WI38 (cell line): Measurements from ENCODE around the gene GKN2.
"Not testable (repeated sequence)": the region's sequence is repeated elsewhere in the genome, so short reads cannot be mapped to it uniquely, and the experiment has no call there.

Experiments used
- H3K4me3 ChIP-seq: 2 replicates; pipeline ENCODE4 v1.5.1; 2011; ENCODE audit warnings: low read depth, mild to moderate bottlenecking, control low read depth, low read length
- CTCF ChIP-seq: IDR thresholded peaks from 2 replicates; pipeline ENCODE4 v1.5.1; 2012; ENCODE audit warnings: low read depth, mild to moderate bottlenecking, control low read depth, low read length

The GKN2 gene

GRCh38 chr2:68907232-68907919, 45.3 kb downstream of the GKN2 start:
- TF ChIP-seq CTCF = no peak
- H3K4me3 ChIP-seq = no peak overlapping the region

GRCh38 chr2:68906716-68907115, 46.0 kb downstream of the GKN2 start:
- H3K4me3 ChIP-seq = no peak overlapping the region
- no peak for TF ChIP-seq CTCF

- TF ChIP-seq CTCF = no peak
- H3K4me3 ChIP-seq = no peak overlapping the region
Observed at GRCh38 chr2:68905116-68905515, 47.6 kb downstream of the GKN2 start.

GRCh38 chr2:68901561-68901960, 51.1 kb downstream of the GKN2 start:
- no peak for TF ChIP-seq CTCF
- H3K4me3 ChIP-seq = no peak overlapping the region

GRCh38 chr2:68901199-68901514, 51.5 kb downstream of the GKN2 start:
- TF ChIP-seq CTCF = peak; percentile 44; the same call in 1 of the 2 replicates
- H3K4me3 ChIP-seq = no peak overlapping the region

- no peak for TF ChIP-seq CTCF
- H3K4me3 ChIP-seq = no peak overlapping the region
Observed at GRCh38 chr2:68900496-68901198, 52.0 kb downstream of the GKN2 start.

GRCh38 chr2:68895981-68896380, 56.7 kb downstream of the GKN2 start:
- not testable (repeated sequence) for H3K4me3 ChIP-seq
